Uterus (tissue), 2 donors: ENCODE results near the gene NIPAL3.

Experiments
- CTCF ChIP-seq, 4 experiments: fragments of 200-600 bp in 2 of 4; fragments of 450-650 bp in 2 of 4; sonication (generic) in 2 of 4; IDR thresholded peaks; one replicate each; pipeline ENCODE4 v1.5.1; 2016 to 2019; ENCODE audit warnings: antibody characterized with exemption in 4 of 4, mild to moderate bottlenecking in 2 of 4, moderate library complexity in 1 of 4
- POLR2A ChIP-seq, 2 donors: fragments of 450-650 bp; IDR thresholded peaks; one replicate each; pipeline ENCODE4 v1.6.1; 2016; ENCODE audit warnings: antibody characterized with exemption in 2 of 2, mild to moderate bottlenecking in 1 of 2, moderate library complexity in 1 of 2

- TF ChIP-seq CTCF (IDR thresholded peaks at IDR 0.05) (no peak), POLR2A (IDR thresholded peaks at IDR 0.05) (no peak)
These were observed 27.9 kb upstream of the NIPAL3 start for GRCh38 chr1:24387636-24388175.
